Chondrocyte (in vitro differentiated cells): Measurements from ENCODE around the gene G6PC2. TPM values are rescaled to one million over a fixed set of nuclear protein-coding genes. Genes with fewer than 3 reads are reported as not detected.

Experiments
- DNase-seq: peaks from one replicate; pipeline ENCODE4 v3.0.0; 2021; ENCODE audit warnings: mixed read lengths, low spot score
- H3K27ac Mint-ChIP-seq: one replicate; pipeline ENCODE4 v1.8.0; 2021; ENCODE audit warnings: mild to moderate bottlenecking, moderate library complexity, mixed read lengths; ENCODE audit not compliant: unreplicated experiment
- H3K27me3 Mint-ChIP-seq: 2 replicates; pipeline ENCODE4 v1.8.0; 2021; ENCODE audit warnings: low read depth, mixed read lengths
- H3K36me3 Mint-ChIP-seq: 2 replicates; pipeline ENCODE4 v1.8.0; 2021; ENCODE audit warnings: low read depth, mixed read lengths
- H3K4me1 Mint-ChIP-seq: 2 replicates; pipeline ENCODE4 v1.8.0; 2021; ENCODE audit warnings: low read depth, mild to moderate bottlenecking, mixed read lengths
- H3K4me3 Mint-ChIP-seq: one replicate; pipeline ENCODE4 v1.8.0; 2021; ENCODE audit warnings: mild to moderate bottlenecking, moderate library complexity, mixed read lengths; ENCODE audit not compliant: unreplicated experiment
- H3K9me3 Mint-ChIP-seq: 2 replicates; pipeline ENCODE4 v1.8.0; 2021; ENCODE audit warnings: low read depth, mixed read lengths
- total RNA-seq: library from RNA; stranded (reverse); gene quantifications from 3 replicates; pipeline ENCODE4 v1.2.1, GENCODE V29; 2021
- TF ChIP-seq, protein P1 (sequence below): fragments of 200-600 bp; sonication (generic); IDR thresholded peaks from 2 replicates; pipeline ENCODE4 v1.5.0; 2021; ENCODE audit warnings: antibody characterized with exemption, mild to moderate bottlenecking, moderate library complexity

Gene G6PC2
- total RNA-seq, 1 donor from 2014 or later, result not detected

DNA sequence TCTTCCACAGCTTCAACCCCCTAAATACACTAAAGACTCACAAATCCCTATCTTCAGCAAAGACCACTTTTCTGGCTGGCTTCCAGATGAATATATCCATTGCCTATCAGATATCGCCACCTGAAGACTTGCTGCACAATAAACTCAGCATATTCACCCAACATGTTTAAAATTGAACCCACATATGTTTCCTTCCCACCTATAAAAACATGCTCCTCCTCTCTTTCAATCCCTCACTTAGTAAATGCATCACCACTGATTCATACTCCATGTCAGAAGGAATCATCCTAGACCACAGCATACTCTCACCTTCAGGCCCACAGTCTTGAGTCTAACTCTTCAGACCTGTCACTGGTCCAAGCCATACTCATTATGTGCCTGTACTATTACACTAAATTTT is 16.1 kb upstream of the G6PC2 start:
- Mint-ChIP-seq H3K4me1 (peaks cover 9% of the 10 kb centered on the region), H3K9me3 (no peaks in the 10 kb centered on the region), H3K27me3 (no peaks in the 10 kb centered on the region), H3K36me3 (no peaks in the 10 kb centered on the region), H3K27ac (no peak overlapping the region), H3K4me3 (no peak overlapping the region)
- no peak for DNase-seq
- TF ChIP-seq, protein P1, sequence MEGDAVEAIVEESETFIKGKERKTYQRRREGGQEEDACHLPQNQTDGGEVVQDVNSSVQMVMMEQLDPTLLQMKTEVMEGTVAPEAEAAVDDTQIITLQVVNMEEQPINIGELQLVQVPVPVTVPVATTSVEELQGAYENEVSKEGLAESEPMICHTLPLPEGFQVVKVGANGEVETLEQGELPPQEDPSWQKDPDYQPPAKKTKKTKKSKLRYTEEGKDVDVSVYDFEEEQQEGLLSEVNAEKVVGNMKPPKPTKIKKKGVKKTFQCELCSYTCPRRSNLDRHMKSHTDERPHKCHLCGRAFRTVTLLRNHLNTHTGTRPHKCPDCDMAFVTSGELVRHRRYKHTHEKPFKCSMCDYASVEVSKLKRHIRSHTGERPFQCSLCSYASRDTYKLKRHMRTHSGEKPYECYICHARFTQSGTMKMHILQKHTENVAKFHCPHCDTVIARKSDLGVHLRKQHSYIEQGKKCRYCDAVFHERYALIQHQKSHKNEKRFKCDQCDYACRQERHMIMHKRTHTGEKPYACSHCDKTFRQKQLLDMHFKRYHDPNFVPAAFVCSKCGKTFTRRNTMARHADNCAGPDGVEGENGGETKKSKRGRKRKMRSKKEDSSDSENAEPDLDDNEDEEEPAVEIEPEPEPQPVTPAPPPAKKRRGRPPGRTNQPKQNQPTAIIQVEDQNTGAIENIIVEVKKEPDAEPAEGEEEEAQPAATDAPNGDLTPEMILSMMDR, result no peak

DNA sequence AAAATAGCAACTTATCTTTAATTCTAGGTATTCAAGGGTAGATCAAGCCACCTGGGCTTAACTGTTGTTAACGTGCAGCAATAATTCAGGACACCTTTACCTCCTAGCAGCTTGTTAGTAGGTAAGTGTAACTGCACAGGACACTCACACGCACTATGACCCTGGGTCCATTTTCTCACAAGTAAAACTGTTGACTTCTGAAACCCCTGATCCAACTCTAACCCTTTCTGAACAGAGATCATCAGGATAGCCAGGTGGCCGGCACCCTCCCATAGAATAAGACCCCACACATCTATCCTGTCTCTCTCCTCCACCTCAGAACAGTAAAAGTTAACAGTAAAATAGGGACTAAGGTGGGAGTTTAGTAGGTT is 11.5 kb upstream of the G6PC2 start:
- Mint-ChIP-seq H3K27me3 (no peaks in the 10 kb centered on the region), H3K4me1 (peaks cover 18% of the 10 kb centered on the region), H3K9me3 (no peaks in the 10 kb centered on the region), H3K27ac (no peak overlapping the region), H3K36me3 (no peaks in the 10 kb centered on the region), H3K4me3 (peak overlapping the region; percentile 97)
- TF ChIP-seq, protein P1, result no peak
- no peak for DNase-seq

DNA sequence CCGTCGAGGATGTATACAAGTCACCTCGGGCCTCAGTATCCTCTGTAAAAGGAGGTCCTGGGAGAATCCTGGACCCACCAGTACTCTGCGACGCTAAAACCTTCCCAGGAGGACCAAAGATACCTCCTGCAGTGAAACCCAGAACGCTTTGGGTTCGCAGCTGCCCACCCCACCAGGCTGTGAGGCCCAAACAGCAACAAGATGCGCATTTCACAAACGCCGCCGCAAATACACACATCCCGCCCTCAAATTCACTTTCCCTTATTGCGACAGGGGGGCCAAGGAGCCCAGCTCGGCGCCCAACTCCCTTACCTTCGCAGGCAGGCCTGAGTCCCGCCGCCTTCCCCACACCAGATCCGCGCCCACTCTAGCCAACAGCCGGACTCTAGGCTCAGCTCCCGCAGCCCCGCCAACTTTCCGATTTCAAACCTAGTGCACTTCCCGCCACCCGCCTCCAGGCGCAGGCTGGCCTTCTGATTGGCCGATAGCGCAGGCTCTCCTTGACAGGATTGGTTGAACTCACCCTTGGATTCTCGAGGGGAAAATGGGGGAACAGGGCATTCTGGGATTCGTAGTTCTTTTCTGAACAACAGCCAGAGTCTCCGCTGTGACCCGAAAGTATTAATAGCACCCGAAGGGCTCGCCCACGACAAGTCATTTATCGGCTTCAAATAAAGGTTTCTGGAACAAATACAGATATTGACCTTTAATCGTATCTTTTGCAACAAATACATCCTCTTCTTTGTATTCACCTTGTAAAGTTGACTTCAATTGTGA is 10.9 kb upstream of the G6PC2 start, which contains the start of gene SPC25:
Gene SPC25, minus strand, starts transcription at position 425 of the 777 bp plus-strand sequence. CDS start 911 bp downstream, outside the sequence.
- Mint-ChIP-seq H3K27ac (peak within 1 kb of the TSS; percentile 72), H3K9me3 (no peaks in the 10 kb centered on the region), H3K4me3 (peak within 1 kb of the TSS; percentile 97), H3K27me3 (no peaks in the 10 kb centered on the region), H3K36me3 (no peaks in the 10 kb centered on the region), H3K4me1 (peaks cover 18% of the 10 kb centered on the region)
- peak; percentile 93 for DNase-seq
- TF ChIP-seq, protein P1, result no peak

DNA sequence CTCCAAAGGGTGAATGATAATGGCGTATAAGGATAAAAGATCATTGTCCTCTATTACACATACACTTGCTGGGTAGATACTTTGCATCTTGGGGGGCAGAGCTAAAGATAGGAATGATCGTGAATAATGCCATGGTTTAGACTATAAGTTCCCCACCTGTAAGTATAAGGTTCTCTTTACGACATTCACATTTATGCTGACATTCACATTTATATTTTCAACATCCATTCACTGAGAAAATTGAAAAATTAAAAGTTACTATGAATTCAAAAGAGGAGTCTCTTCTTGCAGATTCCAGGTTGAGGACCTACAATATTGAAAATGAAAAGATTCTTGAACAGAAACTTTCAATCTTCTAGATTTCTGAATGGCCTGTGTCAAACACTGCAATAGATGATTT is 8.8 kb upstream of the G6PC2 start:
- H3K27me3 Mint-ChIP-seq, result no peaks in the 10 kb centered on the region
- H3K36me3 Mint-ChIP-seq, result no peaks in the 10 kb centered on the region
- TF ChIP-seq, protein P1, result no peak
- H3K4me1 Mint-ChIP-seq, result peaks cover 18% of the 10 kb centered on the region
- no peaks in the 10 kb centered on the region for H3K9me3 Mint-ChIP-seq
- H3K27ac Mint-ChIP-seq, result no peak overlapping the region
- no peak for DNase-seq
- no peak overlapping the region for H3K4me3 Mint-ChIP-seq

DNA sequence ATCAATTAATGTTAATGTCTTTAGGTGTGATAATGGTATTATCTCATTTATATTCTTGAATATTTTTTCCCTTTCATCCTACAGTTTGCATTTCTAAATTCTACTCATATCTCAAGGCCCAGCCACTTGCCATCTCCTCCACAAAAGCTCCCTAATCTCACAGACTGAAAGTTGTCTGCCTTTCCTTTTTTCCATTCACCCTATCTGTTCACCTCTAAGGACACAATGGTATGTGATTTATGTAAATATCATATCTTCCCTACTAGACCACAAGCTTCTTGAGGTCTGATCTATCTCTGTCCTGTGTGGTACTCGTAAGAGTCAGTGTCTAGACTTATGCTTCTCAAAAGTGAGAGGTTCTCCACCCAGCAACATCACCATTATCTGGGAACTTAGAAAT is 7.0 kb upstream of the G6PC2 start:
- H3K27ac Mint-ChIP-seq, result no peak overlapping the region
- TF ChIP-seq, protein P1, result no peak
- H3K4me3 Mint-ChIP-seq, result no peak overlapping the region
- H3K4me1 Mint-ChIP-seq, result peaks cover 18% of the 10 kb centered on the region
- no peaks in the 10 kb centered on the region for H3K9me3 Mint-ChIP-seq
- H3K27me3 Mint-ChIP-seq, result no peaks in the 10 kb centered on the region
- DNase-seq, result no peak
- H3K36me3 Mint-ChIP-seq, result no peaks in the 10 kb centered on the region
